Activated T-helper 1 cell treated with Interleukin-2 at 50 U/mL for 16 hours (primary cell): ENCODE results near the gene SLC9A7.

ENCODE experiments used
- DNase-seq: peaks from one replicate; pipeline ENCODE4 v3.0.0-alpha.2; 2020; ENCODE audit warnings: low read depth

Gene SLC9A7

DNA sequence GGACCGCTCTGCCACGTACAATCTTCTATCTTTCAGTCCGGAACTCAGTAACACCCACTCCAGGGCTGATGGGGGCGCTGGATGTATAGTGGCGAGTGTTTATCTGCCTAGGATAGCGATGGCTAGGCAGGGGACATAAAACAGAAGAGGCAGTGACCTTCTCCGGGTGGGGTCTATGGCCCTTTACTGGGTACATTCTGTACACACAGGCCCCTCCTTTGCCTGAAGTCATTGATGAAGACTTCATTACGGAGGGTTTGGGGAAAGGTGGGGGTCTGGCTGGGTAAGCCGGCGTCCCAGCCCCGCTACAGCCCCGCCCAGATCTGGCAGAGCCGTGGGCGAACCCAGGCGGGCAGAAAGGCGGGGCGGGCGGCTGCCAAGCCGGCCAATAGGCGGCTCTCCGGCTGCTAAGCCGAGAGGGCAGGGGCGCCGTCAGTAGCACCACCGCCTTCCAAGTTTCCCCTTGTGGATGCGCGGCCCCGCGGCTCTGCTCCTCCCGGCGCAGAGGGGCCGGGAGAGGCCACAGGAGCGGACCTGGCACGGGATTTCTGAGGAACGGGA lies 185.5 kb downstream of the SLC9A7 start, which contains the start of gene CHST7:
Gene CHST7, plus strand, starts transcription at position 435 of the 561 bp plus-strand sequence. CDS start 167 bp downstream, outside the sequence.
- DNase-seq, result peak; percentile 46

DNA sequence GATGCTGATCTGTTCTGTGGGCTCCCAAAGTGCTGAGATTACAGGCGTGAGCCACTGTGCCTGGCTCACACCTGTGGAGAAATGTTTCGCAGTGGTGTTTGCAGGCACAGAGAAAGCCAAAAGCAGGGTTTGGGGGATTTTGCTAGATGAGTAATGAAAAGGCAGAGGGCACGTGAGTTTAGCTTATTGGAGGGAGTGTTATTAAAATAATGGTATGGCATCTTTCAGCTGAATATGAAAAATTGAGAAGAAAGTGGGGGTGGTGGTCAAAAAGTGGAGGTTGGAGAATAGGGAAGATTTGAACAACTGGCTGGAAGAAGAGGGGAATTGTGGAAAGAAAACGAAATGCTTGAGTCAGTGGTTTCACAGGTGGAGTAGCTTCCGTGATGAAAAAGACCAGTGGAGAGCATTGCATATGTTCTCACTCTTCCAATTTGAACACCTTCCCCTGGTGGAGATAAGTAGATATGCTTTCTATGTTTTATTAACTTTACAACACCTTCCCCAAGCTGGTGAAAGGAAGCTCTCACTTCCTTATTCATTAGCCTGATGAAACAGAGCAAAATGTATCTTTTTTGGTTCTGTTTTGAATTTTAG lies 186.5 kb downstream of the SLC9A7 start:
- no peak for DNase-seq

DNA sequence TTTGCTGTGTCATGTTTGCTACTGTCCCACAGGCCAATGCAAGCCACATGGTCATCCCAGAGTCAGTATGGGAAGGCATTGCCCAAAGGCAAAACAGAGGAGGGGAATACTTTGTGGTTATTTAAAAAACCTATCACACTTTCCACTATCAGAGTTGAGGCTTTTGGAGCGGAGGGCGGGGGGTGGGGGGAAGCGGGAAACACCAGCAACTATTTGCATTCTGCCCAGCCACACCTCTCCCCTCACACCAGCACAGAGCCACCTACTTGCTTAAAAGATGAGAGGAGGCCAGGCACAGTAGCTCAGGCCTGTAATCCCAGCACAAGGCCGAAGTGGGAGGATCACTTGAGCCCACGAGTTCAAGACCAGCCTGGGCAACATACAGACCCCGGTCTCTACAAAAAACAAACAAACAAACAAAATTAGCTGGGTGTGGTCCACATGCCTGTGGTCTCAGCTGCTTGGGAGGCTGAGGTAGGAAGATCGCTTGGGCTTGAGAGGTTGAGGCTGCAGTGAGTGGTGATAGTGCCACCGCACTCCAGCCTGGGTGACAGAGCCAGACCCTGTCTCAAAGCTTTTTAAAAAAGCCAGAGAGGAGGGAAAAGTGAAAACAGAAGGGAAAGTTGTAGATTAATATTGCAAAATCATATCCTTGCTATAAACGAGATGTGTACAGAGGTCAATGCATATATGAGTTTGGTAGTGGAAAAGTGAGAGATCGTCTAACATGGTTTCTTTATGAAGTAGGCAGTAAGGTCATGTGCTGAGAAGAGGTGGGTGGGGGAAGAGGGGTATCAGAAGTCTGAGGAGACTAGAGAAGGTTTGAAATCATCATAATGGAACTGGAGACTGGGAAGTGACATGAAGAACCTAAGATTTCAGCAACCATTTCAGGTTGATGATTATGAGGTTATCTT lies 187.2 kb downstream of the SLC9A7 start:
- no peak for DNase-seq

DNA sequence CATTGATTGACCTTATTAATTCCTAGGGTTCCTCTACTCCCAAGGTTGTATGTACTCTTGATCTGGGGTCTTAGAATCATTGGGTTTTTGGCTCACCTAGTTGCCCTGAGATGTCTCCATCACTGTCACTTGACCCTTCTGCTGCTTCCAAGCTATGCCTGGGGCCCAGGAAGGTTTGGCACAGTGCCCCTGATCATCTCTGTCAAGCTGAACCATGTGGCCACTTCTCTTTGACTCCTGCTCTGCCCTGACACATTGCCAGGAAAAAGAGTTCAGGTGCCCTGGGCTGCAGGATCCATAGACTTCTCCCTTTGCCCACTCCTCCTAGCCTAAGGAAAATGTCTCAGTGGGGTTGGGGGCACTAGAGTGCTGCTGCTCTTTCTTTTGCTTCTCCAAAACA lies 189.3 kb downstream of the SLC9A7 start:
- no peak for DNase-seq

DNA sequence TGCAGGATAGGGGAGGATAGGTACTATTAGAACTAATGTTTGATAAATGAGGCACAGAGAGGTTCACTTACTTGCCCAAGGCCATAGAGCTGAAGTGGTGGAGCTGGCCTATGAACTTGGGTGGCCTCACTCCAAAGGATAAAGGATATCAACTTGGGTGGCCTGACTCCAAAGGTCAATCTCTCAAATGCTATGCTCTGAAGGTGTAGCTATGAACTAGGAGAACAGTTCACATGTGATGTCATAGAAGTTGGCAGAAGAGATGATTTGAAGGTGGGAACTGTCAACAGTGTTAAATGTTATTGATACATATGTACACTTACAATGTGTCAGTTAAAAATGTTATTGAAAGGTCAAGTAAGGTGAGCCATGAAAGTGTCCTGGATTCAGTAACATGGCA lies 191.5 kb downstream of the SLC9A7 start:
- DNase-seq, result no peak

DNA sequence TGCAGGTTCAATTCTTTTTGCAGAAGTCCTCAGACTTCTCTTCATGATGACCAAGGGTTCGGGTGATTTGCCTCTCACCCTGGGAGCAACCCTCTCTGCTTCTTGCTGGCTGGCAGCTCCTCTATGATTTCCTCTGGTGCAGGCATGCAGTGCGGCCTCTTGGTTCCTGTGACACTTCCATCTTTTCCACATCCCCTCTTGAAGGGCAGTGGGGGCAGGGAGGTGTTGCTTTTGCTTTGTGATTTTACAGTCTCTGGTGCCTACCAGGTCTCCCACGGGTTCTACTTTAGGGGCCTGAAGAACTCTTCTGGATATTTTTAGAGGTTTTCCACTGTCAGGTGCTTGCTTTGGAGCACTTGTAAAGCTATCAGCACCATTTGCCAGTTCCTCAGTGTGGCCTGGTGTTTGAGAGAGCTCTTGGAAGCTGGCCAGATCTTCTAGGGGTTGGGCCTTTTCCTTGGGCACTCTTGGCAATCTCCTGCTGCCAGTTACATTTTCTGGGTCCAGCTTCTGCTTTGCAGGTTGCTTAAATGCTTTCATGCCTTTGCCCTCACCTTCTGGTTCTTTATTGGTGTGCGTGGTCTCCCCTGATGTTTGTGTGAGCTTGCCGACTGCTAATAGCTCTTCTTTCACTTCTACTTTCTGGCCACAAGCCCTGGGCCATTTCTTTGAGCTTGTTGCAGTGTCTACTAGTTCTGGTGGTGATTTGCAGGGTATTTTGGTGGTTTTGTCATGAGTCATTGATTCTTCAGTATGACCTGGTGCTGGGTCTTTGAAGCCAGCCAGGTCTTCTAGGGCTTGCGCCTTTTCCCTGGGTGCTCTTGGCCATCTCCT lies 196.9 kb downstream of the SLC9A7 start:
- no peak for DNase-seq

DNA sequence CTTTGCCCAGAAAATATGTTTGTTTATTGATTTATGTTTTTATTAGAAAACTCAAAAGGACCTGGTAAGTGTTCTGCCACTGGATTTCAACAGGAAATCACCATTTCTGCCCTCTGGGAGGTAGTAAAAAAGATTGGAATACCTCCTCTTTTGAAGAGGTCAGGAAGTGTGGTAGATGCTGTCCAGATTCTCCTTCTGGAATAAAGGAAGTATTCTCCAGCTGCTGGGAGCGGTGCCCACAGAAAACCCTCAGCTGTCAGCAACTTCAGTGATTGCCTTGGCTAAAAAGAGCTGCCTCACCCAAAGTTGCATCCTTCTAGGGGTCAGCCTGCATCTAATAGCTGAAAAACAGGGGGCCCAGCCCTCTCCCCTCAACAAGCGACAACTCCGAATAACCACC lies 199.9 kb downstream of the SLC9A7 start:
- DNase-seq, result no peak

DNA sequence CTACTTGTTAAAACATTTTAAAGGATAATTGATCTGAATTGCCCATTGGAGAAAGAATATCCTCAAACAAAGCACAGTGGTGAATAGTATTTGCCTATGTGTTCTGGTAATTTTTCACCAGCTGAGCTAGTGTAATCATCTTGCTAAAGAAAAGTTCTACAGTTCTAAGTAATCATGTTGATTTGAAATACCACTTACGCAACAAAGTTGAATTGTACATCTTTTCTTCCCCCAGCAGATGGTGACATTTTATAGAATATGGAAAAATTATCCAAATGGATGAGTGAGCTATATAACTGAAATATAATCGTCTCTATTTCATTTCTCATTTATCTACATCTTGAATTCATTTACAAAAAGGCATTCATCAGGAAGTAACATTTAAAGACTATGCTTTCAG lies 204.0 kb downstream of the SLC9A7 start:
- no peak for DNase-seq

DNA sequence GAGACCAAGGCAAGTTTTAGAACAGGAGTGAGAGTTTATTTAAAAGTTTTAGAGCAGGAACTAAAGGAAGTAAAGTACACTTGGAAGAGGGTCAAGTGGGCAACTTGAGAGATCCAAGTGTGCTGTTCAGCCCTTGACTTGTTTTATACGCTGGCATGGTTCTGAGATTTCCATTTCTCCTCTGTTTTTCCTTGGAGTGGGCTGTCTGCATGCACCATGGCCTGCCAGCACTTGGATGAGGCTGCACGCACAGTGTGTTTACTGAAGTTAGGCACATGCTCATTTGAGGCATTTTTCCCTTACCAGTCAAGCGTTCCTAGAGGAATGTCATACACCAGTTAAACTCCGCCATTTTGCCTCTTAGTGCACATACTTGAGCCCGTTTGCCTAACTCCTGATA lies 205.0 kb downstream of the SLC9A7 start:
- DNase-seq, result no peak

DNA sequence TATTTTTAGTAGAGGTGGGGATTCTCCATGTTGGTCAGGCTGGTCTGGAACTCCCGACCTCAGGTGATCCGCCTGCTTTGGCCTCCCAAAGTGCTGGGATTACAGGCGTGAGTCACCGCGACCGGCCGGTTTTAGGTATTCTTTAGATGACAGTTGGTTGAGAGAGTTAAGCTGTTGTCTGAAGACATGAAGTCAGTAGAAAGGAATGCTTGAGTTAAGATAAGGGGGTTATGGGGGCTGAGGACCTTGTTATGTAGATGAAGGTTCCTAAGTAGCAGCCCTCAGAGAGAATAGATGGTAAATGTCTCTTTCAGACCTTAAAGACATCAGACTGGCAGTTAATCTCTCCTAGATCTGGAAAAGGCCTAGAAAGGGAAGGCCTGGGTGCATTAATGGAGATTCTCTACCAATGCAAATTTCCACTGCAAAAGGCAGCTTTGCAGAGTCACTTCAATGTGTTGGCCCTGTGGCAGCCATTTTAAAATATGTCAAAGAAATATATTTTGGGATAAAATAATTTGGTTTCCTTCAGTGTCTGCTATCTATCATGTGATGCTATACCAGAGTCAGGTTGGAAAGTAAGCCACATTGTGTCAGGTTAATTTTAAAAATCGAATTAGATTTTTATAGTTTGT lies 207.3 kb downstream of the SLC9A7 start:
- no peak for DNase-seq

DNA sequence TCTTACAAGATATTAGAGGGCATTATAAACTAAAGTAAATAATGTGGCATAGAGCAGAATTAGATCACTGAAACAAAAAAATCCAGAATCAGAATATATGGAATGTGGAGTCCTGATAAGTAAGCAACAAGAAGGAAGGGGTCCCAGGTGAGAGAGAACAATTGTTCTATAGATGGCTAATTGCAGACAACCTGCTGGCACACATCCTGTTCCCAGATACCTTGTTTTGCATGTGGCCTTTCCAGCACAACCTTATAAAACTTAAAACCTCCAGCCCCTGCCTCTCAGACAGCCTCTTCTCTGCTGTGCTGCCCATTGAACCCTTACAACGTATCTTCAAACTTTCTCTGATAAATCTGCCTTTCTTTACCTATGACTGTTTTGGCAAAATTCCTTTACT lies 209.0 kb downstream of the SLC9A7 start:
- no peak for DNase-seq
